NCI-H510A (cell line): Measurements from ENCODE around the gene PRR9.
"Not testable (repeated sequence)": the region's sequence is repeated elsewhere in the genome, so short reads cannot be mapped to it uniquely, and the experiment has no call there.

Experiments used
- DNase-seq: peaks from one replicate; lab custom pipeline; 2025; lab: John Stamatoyannopoulos, UW

The PRR9 gene

GRCh38 chr1:153229076-153229829 is 11.9 kb downstream of the PRR9 start:
- DNase-seq = not testable (repeated sequence)

GRCh38 chr1:153231363-153231762 is 14.0 kb downstream of the PRR9 start:
- DNase-seq = no peak

GRCh38 chr1:153231785-153232184 is 14.4 kb downstream of the PRR9 start:
- DNase-seq = no peak

GRCh38 chr1:153232553-153232952 is 15.2 kb downstream of the PRR9 start:
- DNase-seq = no peak

- no peak for DNase-seq
Measured at GRCh38 chr1:153233448-153233847, 16.1 kb downstream of the PRR9 start.

- DNase-seq = no peak
Measured at GRCh38 chr1:153238527-153238926, 21.1 kb downstream of the PRR9 start.

GRCh38 chr1:153242160-153242559 is 24.8 kb downstream of the PRR9 start:
- no peak for DNase-seq

- DNase-seq = no peak
Measured at GRCh38 chr1:153245466-153245865, 28.1 kb downstream of the PRR9 start.

- no peak for DNase-seq
Measured at GRCh38 chr1:153246018-153246417, 28.6 kb downstream of the PRR9 start.

- no peak for DNase-seq
Measured at GRCh38 chr1:153246825-153247224, 29.4 kb downstream of the PRR9 start.

- no peak for DNase-seq
Measured at GRCh38 chr1:153248176-153248879, 30.9 kb downstream of the PRR9 start.

- no peak for DNase-seq
Measured at GRCh38 chr1:153250166-153250565, 32.8 kb downstream of the PRR9 start.

GRCh38 chr1:153251087-153251486 is 33.7 kb downstream of the PRR9 start:
- DNase-seq = no peak

GRCh38 chr1:153251562-153251961 is 34.2 kb downstream of the PRR9 start:
- no peak for DNase-seq

- no peak for DNase-seq
Measured at GRCh38 chr1:153251988-153252387, 34.6 kb downstream of the PRR9 start.

GRCh38 chr1:153253076-153253475 is 35.7 kb downstream of the PRR9 start:
- no peak for DNase-seq

GRCh38 chr1:153253693-153254092 is 36.3 kb downstream of the PRR9 start:
- DNase-seq = no peak

- no peak for DNase-seq
Measured at GRCh38 chr1:153259387-153259786, 42.0 kb downstream of the PRR9 start, which contains the start of gene LORICRIN. Gene LORICRIN, plus strand, starts transcription at chr1:153259687. Its CDS starts 1,263 bp downstream, at chr1:153260950.

GRCh38 chr1:153260585-153261280 is 43.3 kb downstream of the PRR9 start:
- no peak for DNase-seq

GRCh38 chr1:153261281-153262069 is 44.1 kb downstream of the PRR9 start:
- no peak for DNase-seq

- no peak for DNase-seq
Measured at GRCh38 chr1:153262070-153262366, 44.6 kb downstream of the PRR9 start.

- DNase-seq = no peak
Measured at GRCh38 chr1:153262462-153263157, 45.2 kb downstream of the PRR9 start.
